HCT116 (cell line): Measurements from ENCODE around the gene LDHAL6B. TPM values are rescaled to one million over a fixed set of nuclear protein-coding genes. Genes with fewer than 3 reads are reported as not detected.

ENCODE experiments used
- ATAC-seq: fragments of 200-7000 bp; cut with Tn5 transposase; 2 replicates; pipeline ENCODE4 v1.9.1; 2020; ENCODE audit warnings: mild to moderate bottlenecking, moderate library complexity
- BruUV-seq: library from RNA; stranded (reverse); fragments of 400-500 nt; replicated peaks from 2 replicates; lab custom pipeline; 2021; lab: Mats Ljungman, UMichigan
- CTCF ChIA-PET: fragments of 300-600 bp; sonication (Branson Sonifier 250); formaldehyde crosslinking; loops from one replicate; lab custom pipeline; 2021; ENCODE audit warnings: antibody characterized with exemption; lab: Charles Lee
- POLR2A ChIA-PET: fragments of 300-600, 350-600 bp; sonication (Branson Sonifier 250); formaldehyde crosslinking; loops from one replicate; lab custom pipeline; 2021; ENCODE audit warnings: antibody characterized with exemption; lab: Charles Lee
- RAD21 ChIA-PET, 2 experiments: fragments of 300-600 bp; sonication (Branson Sonifier 250); formaldehyde crosslinking; loops; one replicate each; lab custom pipeline; 2023; ENCODE audit warnings: low total read pairs in 2 of 2; ENCODE audit not compliant: uncharacterized antibody in 2 of 2, unreplicated experiment in 2 of 2, low non-redundant PET in 1 of 2; lab: Charles Lee
- DNase-seq: peaks from one replicate; pipeline ENCODE4 v3.0.0-alpha.2; 2010; ENCODE audit warnings: low read depth, low spot score
- H2AFZ ChIP-seq: fragments of 200-600 bp; shearing (Covaris generic), sonication (generic); 2 replicates; pipeline ENCODE4 v1.6.1; 2017; ENCODE audit warnings: low read depth, mixed run types, mixed read lengths, antibody characterized with exemption, low read length; ENCODE audit not compliant: poor library complexity, severe bottlenecking
- H3K27ac ChIP-seq: 2 replicates; pipeline ENCODE4 v1.5.1; 2012; ENCODE audit warnings: low read depth, low read length
- H3K27me3 ChIP-seq: fragments of 200-600 bp; sonication (generic); 2 replicates; pipeline ENCODE4 v1.6.1; 2016; ENCODE audit warnings: mixed run types, low read length, mixed read lengths; ENCODE audit not compliant: insufficient read depth
- H3K36me3 ChIP-seq, 2 experiments: fragments of 200-500 bp in 1 of 2; fragments of 200-600 bp in 1 of 2; sonication (Bioruptor generic) in 1 of 2; sonication (generic) in 1 of 2; 2 replicates each; pipeline versions ENCODE4 v1.5.1 to v1.6.1; 2014 to 2016; ENCODE audit warnings: low read length in 2 of 2, inconsistent platforms in 1 of 2, mixed read lengths in 1 of 2, mixed run types in 1 of 2; ENCODE audit not compliant: insufficient read depth in 2 of 2, control insufficient read depth in 1 of 2
- H3K4me1 ChIP-seq, 2 experiments: fragments of 200-600 bp in 1 of 2; sonication (generic) in 1 of 2; 2 replicates each; pipeline versions ENCODE4 v1.5.1 to v1.6.1; 2012 to 2017; ENCODE audit warnings: low read length in 2 of 2, inconsistent platforms in 1 of 2, mild to moderate bottlenecking in 1 of 2, mixed read lengths in 1 of 2, mixed run types in 1 of 2, moderate library complexity in 1 of 2; ENCODE audit not compliant: insufficient read depth in 2 of 2, control insufficient read depth in 1 of 2
- H3K4me2 ChIP-seq: fragments of 200-600 bp; sonication (generic); 2 replicates; pipeline ENCODE4 v1.6.1; 2017; ENCODE audit warnings: mixed run types, low read length, mixed read lengths
- H3K4me3 ChIP-seq, 2 experiments: fragments of 200-600 bp in 1 of 2; sonication (generic) in 1 of 2; replicated peaks in 1 of 2; 2 replicates each; pipeline ENCODE4 v1.5.1; 2011 to 2016; ENCODE audit warnings: low read length in 2 of 2, control low read depth in 1 of 2, low read depth in 1 of 2, mild to moderate bottlenecking in 1 of 2, mixed read lengths in 1 of 2, mixed run types in 1 of 2
- H3K79me2 ChIP-seq: fragments of 200-600 bp; sonication (generic); 2 replicates; pipeline ENCODE4 v1.6.1; 2017; ENCODE audit warnings: mild to moderate bottlenecking, mixed run types, low read length, moderate library complexity, mixed read lengths; ENCODE audit not compliant: insufficient read depth
- H3K9ac ChIP-seq: fragments of 200-600 bp; sonication (generic); 2 replicates; pipeline ENCODE4 v1.6.1; 2016; ENCODE audit warnings: low read length, mixed read lengths
- H3K9me2 ChIP-seq: fragments of 200-600 bp; sonication (generic), shearing (Covaris generic); 2 replicates; pipeline ENCODE4 v1.6.1; 2017; ENCODE audit warnings: mixed run types, mild to moderate bottlenecking, moderate library complexity; ENCODE audit not compliant: insufficient read depth
- H3K9me3 ChIP-seq, 2 experiments: fragments of 200-500 bp in 1 of 2; fragments of 200-600 bp in 1 of 2; sonication (Bioruptor generic) in 1 of 2; sonication (generic) in 1 of 2; 2 replicates each; pipeline ENCODE4 v1.6.1; 2014 to 2017; ENCODE audit warnings: low read length in 2 of 2, mixed read lengths in 2 of 2, inconsistent platforms in 1 of 2, low read depth in 1 of 2, mild to moderate bottlenecking in 1 of 2, mixed run types in 1 of 2, moderate library complexity in 1 of 2; ENCODE audit not compliant: control insufficient read depth in 1 of 2, insufficient read depth in 1 of 2
- H4K20me1 ChIP-seq: fragments of 200-600 bp; sonication (generic), shearing (Covaris generic); 2 replicates; pipeline ENCODE4 v1.6.1; 2017; ENCODE audit warnings: mixed run types, mild to moderate bottlenecking, moderate library complexity; ENCODE audit not compliant: insufficient read depth
- POLR2AphosphoS5 ChIP-seq: IDR thresholded peaks from 2 replicates; pipeline ENCODE4 v1.6.1; 2011; ENCODE audit warnings: mild to moderate bottlenecking, low read depth, low read length, moderate library complexity
- YY1 ChIP-seq: IDR thresholded peaks from 2 replicates; pipeline ENCODE4 v1.6.1; 2011; ENCODE audit warnings: low read length, low read depth, moderate library complexity, mild to moderate bottlenecking; ENCODE audit not compliant: insufficient replicate concordance; ENCODE audit errors: extremely low read depth
- ZNF274 ChIP-seq: fragments of 200-500 bp; sonication (Bioruptor generic); IDR thresholded peaks from 2 replicates; pipeline ENCODE4 v1.6.1; 2014; ENCODE audit warnings: mild to moderate bottlenecking, low read depth, low read length, inconsistent platforms
- intact Hi-C: fragments of 100-400 bp; cut with micrococcal nuclease; formaldehyde crosslinking; loops from 2 replicates; pipeline ENCODE4 v1.10.0; 2022
- total RNA-seq: library from RNA; stranded (reverse); gene quantifications from one replicate; pipeline ENCODE4 v1.2.1, GENCODE V29; 2021; ENCODE audit not compliant: unreplicated experiment
- TF ChIP-seq, protein P1 (sequence below): IDR thresholded peaks from 2 replicates; pipeline ENCODE4 v1.6.1; 2012; ENCODE audit warnings: low read depth
- TF ChIP-seq, protein P2 (sequence below), 3 experiments: fragments of 200-600 bp in 1 of 3; sonication (generic) in 1 of 3; IDR thresholded peaks in 2 of 3; conservative IDR thresholded peaks in 1 of 3; 2 replicates each; pipeline ENCODE4 v1.5.1; 2012 to 2017; ENCODE audit warnings: low read depth in 2 of 3, low read length in 2 of 3, antibody characterized with exemption in 1 of 3, borderline replicate concordance in 1 of 3, control low read depth in 1 of 3, mild to moderate bottlenecking in 1 of 3, mixed read lengths in 1 of 3, mixed run types in 1 of 3, moderate library complexity in 1 of 3; ENCODE audit not compliant: insufficient read depth in 1 of 3

Gene LDHAL6B
- total RNA-seq, 1 experiment from 2014 or later: not detected

DNA sequence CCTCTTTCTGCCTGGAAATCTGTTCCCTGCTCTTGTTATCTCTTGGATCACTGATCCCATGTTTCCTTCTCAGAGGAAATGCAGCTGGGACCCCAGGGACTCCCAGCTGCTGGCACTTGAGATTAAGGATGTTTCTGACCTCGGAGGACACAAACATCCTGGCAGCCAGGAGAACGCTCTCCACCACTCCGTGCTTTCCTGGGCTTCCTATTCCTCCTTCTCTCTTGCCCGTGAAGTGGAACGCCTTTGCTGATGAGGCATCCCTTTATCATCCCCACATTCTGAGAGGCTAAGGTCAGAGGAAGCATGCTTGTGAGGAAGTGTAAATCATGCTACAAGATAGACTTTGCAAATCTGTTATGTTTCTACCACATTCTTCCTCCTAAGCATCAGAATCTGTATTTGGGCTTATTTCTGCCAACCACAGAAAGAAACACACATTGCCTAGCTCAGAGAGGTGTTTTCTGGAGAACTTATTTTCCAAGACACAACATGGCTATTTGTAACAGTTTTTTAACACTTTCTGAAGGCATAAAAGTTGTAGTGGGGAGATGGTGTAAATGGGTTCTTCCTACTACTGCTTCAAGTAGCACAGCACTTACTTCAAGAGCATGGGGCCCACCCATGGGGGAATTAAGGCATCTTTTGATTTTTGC lies 25.6 kb upstream of the LDHAL6B start (continued):
- TF ChIP-seq POLR2AphosphoS5: no peak
- TF ChIP-seq, protein P1, sequence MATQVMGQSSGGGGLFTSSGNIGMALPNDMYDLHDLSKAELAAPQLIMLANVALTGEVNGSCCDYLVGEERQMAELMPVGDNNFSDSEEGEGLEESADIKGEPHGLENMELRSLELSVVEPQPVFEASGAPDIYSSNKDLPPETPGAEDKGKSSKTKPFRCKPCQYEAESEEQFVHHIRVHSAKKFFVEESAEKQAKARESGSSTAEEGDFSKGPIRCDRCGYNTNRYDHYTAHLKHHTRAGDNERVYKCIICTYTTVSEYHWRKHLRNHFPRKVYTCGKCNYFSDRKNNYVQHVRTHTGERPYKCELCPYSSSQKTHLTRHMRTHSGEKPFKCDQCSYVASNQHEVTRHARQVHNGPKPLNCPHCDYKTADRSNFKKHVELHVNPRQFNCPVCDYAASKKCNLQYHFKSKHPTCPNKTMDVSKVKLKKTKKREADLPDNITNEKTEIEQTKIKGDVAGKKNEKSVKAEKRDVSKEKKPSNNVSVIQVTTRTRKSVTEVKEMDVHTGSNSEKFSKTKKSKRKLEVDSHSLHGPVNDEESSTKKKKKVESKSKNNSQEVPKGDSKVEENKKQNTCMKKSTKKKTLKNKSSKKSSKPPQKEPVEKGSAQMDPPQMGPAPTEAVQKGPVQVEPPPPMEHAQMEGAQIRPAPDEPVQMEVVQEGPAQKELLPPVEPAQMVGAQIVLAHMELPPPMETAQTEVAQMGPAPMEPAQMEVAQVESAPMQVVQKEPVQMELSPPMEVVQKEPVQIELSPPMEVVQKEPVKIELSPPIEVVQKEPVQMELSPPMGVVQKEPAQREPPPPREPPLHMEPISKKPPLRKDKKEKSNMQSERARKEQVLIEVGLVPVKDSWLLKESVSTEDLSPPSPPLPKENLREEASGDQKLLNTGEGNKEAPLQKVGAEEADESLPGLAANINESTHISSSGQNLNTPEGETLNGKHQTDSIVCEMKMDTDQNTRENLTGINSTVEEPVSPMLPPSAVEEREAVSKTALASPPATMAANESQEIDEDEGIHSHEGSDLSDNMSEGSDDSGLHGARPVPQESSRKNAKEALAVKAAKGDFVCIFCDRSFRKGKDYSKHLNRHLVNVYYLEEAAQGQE: no peak
- TF ChIP-seq ZNF274: no peak

DNA sequence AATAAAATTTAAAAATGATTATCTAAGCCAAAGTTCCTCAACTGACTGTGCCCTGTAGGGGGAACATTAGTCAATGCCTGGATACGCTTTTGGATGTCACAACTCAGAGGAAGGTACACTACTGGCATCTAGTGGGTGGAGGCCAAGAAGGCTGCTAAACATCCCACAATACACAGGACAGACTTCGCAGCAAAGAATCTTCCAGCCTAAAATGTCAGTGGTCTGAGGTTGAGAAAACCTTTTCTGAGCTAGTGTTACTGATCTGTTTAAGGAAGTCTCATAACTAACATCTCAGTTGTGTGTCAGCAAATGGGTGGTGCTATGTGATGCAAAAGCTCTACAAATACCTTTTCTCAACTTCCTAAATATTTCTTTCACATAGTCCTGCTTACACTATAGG lies 20.9 kb upstream of the LDHAL6B start:
- RAD21 ChIA-PET: no interaction called here
- BruUV-seq: no TSS peak
- no peaks in the 10 kb centered on the region for H3K9me2 ChIP-seq
- H3K79me2 ChIP-seq: no peaks in the 10 kb centered on the region
- intact Hi-C loops: no loop called here
- CTCF ChIA-PET: no interaction called here
- POLR2A ChIA-PET: no interaction called here
- H3K9me3 ChIP-seq: peaks cover 3 to 16% of the 10 kb centered on the region in 2 experiments; a peak in 2 of 4 replicates
- ATAC-seq (peak; percentile 76), DNase-seq (no peak)
- H2AFZ ChIP-seq: no peak overlapping the region
- H3K36me3 ChIP-seq: peaks cover 4 to 38% of the 10 kb centered on the region in 2 experiments; a peak in 1 of 4 replicates
- H3K4me3 ChIP-seq: no peak overlapping the region
- H3K27me3 ChIP-seq: no peaks in the 10 kb centered on the region
- H3K27ac ChIP-seq: no peak overlapping the region
- H3K4me1 ChIP-seq: peaks cover 0 to 2% of the 10 kb centered on the region in 2 experiments; a peak in 1 of 4 replicates
- no peak overlapping the region for H3K4me2 ChIP-seq
- TF ChIP-seq YY1: no peak
- TF ChIP-seq, protein P2, sequence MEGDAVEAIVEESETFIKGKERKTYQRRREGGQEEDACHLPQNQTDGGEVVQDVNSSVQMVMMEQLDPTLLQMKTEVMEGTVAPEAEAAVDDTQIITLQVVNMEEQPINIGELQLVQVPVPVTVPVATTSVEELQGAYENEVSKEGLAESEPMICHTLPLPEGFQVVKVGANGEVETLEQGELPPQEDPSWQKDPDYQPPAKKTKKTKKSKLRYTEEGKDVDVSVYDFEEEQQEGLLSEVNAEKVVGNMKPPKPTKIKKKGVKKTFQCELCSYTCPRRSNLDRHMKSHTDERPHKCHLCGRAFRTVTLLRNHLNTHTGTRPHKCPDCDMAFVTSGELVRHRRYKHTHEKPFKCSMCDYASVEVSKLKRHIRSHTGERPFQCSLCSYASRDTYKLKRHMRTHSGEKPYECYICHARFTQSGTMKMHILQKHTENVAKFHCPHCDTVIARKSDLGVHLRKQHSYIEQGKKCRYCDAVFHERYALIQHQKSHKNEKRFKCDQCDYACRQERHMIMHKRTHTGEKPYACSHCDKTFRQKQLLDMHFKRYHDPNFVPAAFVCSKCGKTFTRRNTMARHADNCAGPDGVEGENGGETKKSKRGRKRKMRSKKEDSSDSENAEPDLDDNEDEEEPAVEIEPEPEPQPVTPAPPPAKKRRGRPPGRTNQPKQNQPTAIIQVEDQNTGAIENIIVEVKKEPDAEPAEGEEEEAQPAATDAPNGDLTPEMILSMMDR (IDR thresholded peaks at IDR 0.05 in 2 of 3, conservative IDR thresholded peaks at IDR 0.05 in 1 of 3; ENCODE audit: borderline replicate concordance in 1 of 3, insufficient read depth in 1 of 3, low read depth in 2 of 3, low read length in 2 of 3): peak; percentile 5 to 17 (median 9); a peak in 1 of 6 replicates
- no peaks in the 10 kb centered on the region for H4K20me1 ChIP-seq
- no peak overlapping the region for H3K9ac ChIP-seq
